HCT116 (cell line): ENCODE measurements around the gene HPS1. TPM values are rescaled to one million over a fixed set of nuclear protein-coding genes. Genes with fewer than 3 reads are reported as not detected.

ENCODE experiments used
- ATAC-seq: fragments of 200-7000 bp; cut with Tn5 transposase; 2 replicates; pipeline ENCODE4 v1.9.1; 2020; ENCODE audit warnings: mild to moderate bottlenecking, moderate library complexity
- BruUV-seq: library from RNA; stranded (reverse); fragments of 400-500 nt; replicated peaks from 2 replicates; lab custom pipeline; 2021; lab: Mats Ljungman, UMichigan
- CTCF ChIA-PET: fragments of 300-600 bp; sonication (Branson Sonifier 250); formaldehyde crosslinking; loops from one replicate; lab custom pipeline; 2021; ENCODE audit warnings: antibody characterized with exemption; lab: Charles Lee
- POLR2A ChIA-PET: fragments of 300-600, 350-600 bp; sonication (Branson Sonifier 250); formaldehyde crosslinking; loops from one replicate; lab custom pipeline; 2021; ENCODE audit warnings: antibody characterized with exemption; lab: Charles Lee
- RAD21 ChIA-PET, 2 experiments: fragments of 300-600 bp; sonication (Branson Sonifier 250); formaldehyde crosslinking; loops; one replicate each; lab custom pipeline; 2023; ENCODE audit warnings: low total read pairs in 2 of 2; ENCODE audit not compliant: uncharacterized antibody in 2 of 2, unreplicated experiment in 2 of 2, low non-redundant PET in 1 of 2; lab: Charles Lee
- DNase-seq: peaks from one replicate; pipeline ENCODE4 v3.0.0-alpha.2; 2010; ENCODE audit warnings: low read depth, low spot score
- H2AFZ ChIP-seq: fragments of 200-600 bp; shearing (Covaris generic), sonication (generic); 2 replicates; pipeline ENCODE4 v1.6.1; 2017; ENCODE audit warnings: low read depth, mixed run types, mixed read lengths, antibody characterized with exemption, low read length; ENCODE audit not compliant: poor library complexity, severe bottlenecking
- H3K27ac ChIP-seq: 2 replicates; pipeline ENCODE4 v1.5.1; 2012; ENCODE audit warnings: low read depth, low read length
- H3K27me3 ChIP-seq: fragments of 200-600 bp; sonication (generic); 2 replicates; pipeline ENCODE4 v1.6.1; 2016; ENCODE audit warnings: mixed run types, low read length, mixed read lengths; ENCODE audit not compliant: insufficient read depth
- H3K36me3 ChIP-seq, 2 experiments: fragments of 200-500 bp in 1 of 2; fragments of 200-600 bp in 1 of 2; sonication (Bioruptor generic) in 1 of 2; sonication (generic) in 1 of 2; 2 replicates each; pipeline versions ENCODE4 v1.5.1 to v1.6.1; 2014 to 2016; ENCODE audit warnings: low read length in 2 of 2, inconsistent platforms in 1 of 2, mixed read lengths in 1 of 2, mixed run types in 1 of 2; ENCODE audit not compliant: insufficient read depth in 2 of 2, control insufficient read depth in 1 of 2
- H3K4me1 ChIP-seq, 2 experiments: fragments of 200-600 bp in 1 of 2; sonication (generic) in 1 of 2; 2 replicates each; pipeline versions ENCODE4 v1.5.1 to v1.6.1; 2012 to 2017; ENCODE audit warnings: low read length in 2 of 2, inconsistent platforms in 1 of 2, mild to moderate bottlenecking in 1 of 2, mixed read lengths in 1 of 2, mixed run types in 1 of 2, moderate library complexity in 1 of 2; ENCODE audit not compliant: insufficient read depth in 2 of 2, control insufficient read depth in 1 of 2
- H3K4me2 ChIP-seq: fragments of 200-600 bp; sonication (generic); 2 replicates; pipeline ENCODE4 v1.6.1; 2017; ENCODE audit warnings: mixed run types, low read length, mixed read lengths
- H3K4me3 ChIP-seq, 2 experiments: fragments of 200-600 bp in 1 of 2; sonication (generic) in 1 of 2; replicated peaks in 1 of 2; 2 replicates each; pipeline ENCODE4 v1.5.1; 2011 to 2016; ENCODE audit warnings: low read length in 2 of 2, control low read depth in 1 of 2, low read depth in 1 of 2, mild to moderate bottlenecking in 1 of 2, mixed read lengths in 1 of 2, mixed run types in 1 of 2
- H3K79me2 ChIP-seq: fragments of 200-600 bp; sonication (generic); 2 replicates; pipeline ENCODE4 v1.6.1; 2017; ENCODE audit warnings: mild to moderate bottlenecking, mixed run types, low read length, moderate library complexity, mixed read lengths; ENCODE audit not compliant: insufficient read depth
- H3K9ac ChIP-seq: fragments of 200-600 bp; sonication (generic); 2 replicates; pipeline ENCODE4 v1.6.1; 2016; ENCODE audit warnings: low read length, mixed read lengths
- H3K9me2 ChIP-seq: fragments of 200-600 bp; sonication (generic), shearing (Covaris generic); 2 replicates; pipeline ENCODE4 v1.6.1; 2017; ENCODE audit warnings: mixed run types, mild to moderate bottlenecking, moderate library complexity; ENCODE audit not compliant: insufficient read depth
- H3K9me3 ChIP-seq, 2 experiments: fragments of 200-500 bp in 1 of 2; fragments of 200-600 bp in 1 of 2; sonication (Bioruptor generic) in 1 of 2; sonication (generic) in 1 of 2; 2 replicates each; pipeline ENCODE4 v1.6.1; 2014 to 2017; ENCODE audit warnings: low read length in 2 of 2, mixed read lengths in 2 of 2, inconsistent platforms in 1 of 2, low read depth in 1 of 2, mild to moderate bottlenecking in 1 of 2, mixed run types in 1 of 2, moderate library complexity in 1 of 2; ENCODE audit not compliant: control insufficient read depth in 1 of 2, insufficient read depth in 1 of 2
- H4K20me1 ChIP-seq: fragments of 200-600 bp; sonication (generic), shearing (Covaris generic); 2 replicates; pipeline ENCODE4 v1.6.1; 2017; ENCODE audit warnings: mixed run types, mild to moderate bottlenecking, moderate library complexity; ENCODE audit not compliant: insufficient read depth
- CBX3 ChIP-seq: IDR thresholded peaks from 2 replicates; pipeline ENCODE4 v1.6.1; 2012; ENCODE audit warnings: low read depth
- EGR1 ChIP-seq: IDR thresholded peaks from 2 replicates; pipeline ENCODE4 v1.6.1; 2012; ENCODE audit warnings: low read depth
- ELF1 ChIP-seq: IDR thresholded peaks from 2 replicates; pipeline ENCODE4 v1.6.1; 2012; ENCODE audit warnings: low read depth, borderline replicate concordance
- EZH2 ChIP-seq: fragments of 200-600 bp; sonication (generic); IDR thresholded peaks from 2 replicates; pipeline ENCODE4 v1.6.1; 2017; ENCODE audit warnings: antibody characterized with exemption, mixed run types
- FOSL1 ChIP-seq: IDR thresholded peaks from 2 replicates; pipeline ENCODE4 v1.6.1; 2012; ENCODE audit warnings: low read depth
- JUND ChIP-seq: IDR thresholded peaks from 2 replicates; pipeline ENCODE4 v1.6.1; 2012
- MAX ChIP-seq: IDR thresholded peaks from 2 replicates; pipeline ENCODE4 v1.6.1; 2012
- POLR2A ChIP-seq: IDR thresholded peaks from 2 replicates; pipeline ENCODE4 v1.7.0; 2011; ENCODE audit warnings: borderline replicate concordance; ENCODE audit not compliant: insufficient read depth, insufficient read length; ENCODE audit errors: extremely low read depth
- POLR2AphosphoS5 ChIP-seq: IDR thresholded peaks from 2 replicates; pipeline ENCODE4 v1.6.1; 2011; ENCODE audit warnings: mild to moderate bottlenecking, low read depth, low read length, moderate library complexity
- RAD21 ChIP-seq: IDR thresholded peaks from 2 replicates; pipeline ENCODE4 v1.6.1; 2012; ENCODE audit warnings: low read depth, mild to moderate bottlenecking
- SP1 ChIP-seq: IDR thresholded peaks from 2 replicates; pipeline ENCODE4 v1.6.1; 2012; ENCODE audit warnings: low read depth
- SRF ChIP-seq: IDR thresholded peaks from 2 replicates; pipeline ENCODE4 v1.6.1; 2012; ENCODE audit warnings: low read depth
- TCF7L2 ChIP-seq: IDR thresholded peaks from 2 replicates; pipeline ENCODE4 v1.7.0; 2011; ENCODE audit warnings: borderline replicate concordance, inconsistent platforms; ENCODE audit not compliant: insufficient read depth, insufficient read length; ENCODE audit errors: extremely low read depth
- YY1 ChIP-seq: IDR thresholded peaks from 2 replicates; pipeline ENCODE4 v1.6.1; 2011; ENCODE audit warnings: low read length, low read depth, moderate library complexity, mild to moderate bottlenecking; ENCODE audit not compliant: insufficient replicate concordance; ENCODE audit errors: extremely low read depth
- ZBTB33 ChIP-seq: IDR thresholded peaks from 2 replicates; pipeline ENCODE4 v1.6.1; 2011; ENCODE audit warnings: mild to moderate bottlenecking, low read length, moderate library complexity; ENCODE audit not compliant: insufficient replicate concordance; ENCODE audit errors: extremely low read depth
- ZNF274 ChIP-seq: fragments of 200-500 bp; sonication (Bioruptor generic); IDR thresholded peaks from 2 replicates; pipeline ENCODE4 v1.6.1; 2014; ENCODE audit warnings: mild to moderate bottlenecking, low read depth, low read length, inconsistent platforms
- intact Hi-C: fragments of 100-400 bp; cut with micrococcal nuclease; formaldehyde crosslinking; loops from 2 replicates; pipeline ENCODE4 v1.10.0; 2022
- total RNA-seq: library from RNA; stranded (reverse); gene quantifications from one replicate; pipeline ENCODE4 v1.2.1, GENCODE V29; 2021; ENCODE audit not compliant: unreplicated experiment
- TF ChIP-seq, protein P1 (sequence below), 3 experiments: fragments of 200-600 bp in 1 of 3; sonication (generic) in 1 of 3; IDR thresholded peaks in 2 of 3; conservative IDR thresholded peaks in 1 of 3; 2 replicates each; pipeline ENCODE4 v1.5.1; 2012 to 2017; ENCODE audit warnings: low read depth in 2 of 3, low read length in 2 of 3, antibody characterized with exemption in 1 of 3, borderline replicate concordance in 1 of 3, control low read depth in 1 of 3, mild to moderate bottlenecking in 1 of 3, mixed read lengths in 1 of 3, mixed run types in 1 of 3, moderate library complexity in 1 of 3; ENCODE audit not compliant: insufficient read depth in 1 of 3
- TF ChIP-seq, protein P2 (sequence below): IDR thresholded peaks from 2 replicates; pipeline ENCODE4 v1.6.1; 2012
- TF ChIP-seq, protein P3 (sequence below): IDR thresholded peaks from 2 replicates; pipeline ENCODE4 v1.6.1; 2012; ENCODE audit warnings: low read depth

Gene HPS1
- total RNA-seq, 1 experiment from 2014 or later = 64.3 TPM

DNA sequence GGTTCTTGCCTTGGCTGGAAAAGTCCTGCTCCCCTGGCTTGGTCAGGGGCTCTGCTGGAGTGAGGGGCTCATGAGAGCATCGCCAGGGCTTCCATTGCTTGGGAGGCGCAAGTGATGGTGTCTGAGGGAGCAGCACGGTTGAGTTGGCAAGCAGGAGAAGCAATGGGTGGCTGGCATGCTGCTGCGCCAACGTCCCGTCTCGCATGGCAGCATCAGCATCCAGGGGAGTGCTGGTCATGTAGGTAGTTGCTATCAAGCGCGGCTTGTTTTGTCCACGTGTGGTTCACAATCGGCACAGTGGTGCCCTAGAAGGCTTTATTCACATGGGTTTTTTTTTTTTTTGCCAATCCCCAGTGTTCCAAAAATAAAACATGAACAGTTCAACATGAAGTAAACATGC is 35.6 kb downstream of the HPS1 start:
- RAD21 ChIA-PET = no interaction called here
- no peak for ATAC-seq
- DNase-seq = no peak
- intact Hi-C loops = loop anchor here (10.0 kb wide), 1 partner anchor 146 kb away; the partner anchor contains the start of gene LOXL4
- Histone ChIP-seq H3K36me3 (no peaks in the 10 kb centered on the region), H3K4me2 (no peak overlapping the region), H3K9me3 (no peaks in the 10 kb centered on the region), H3K9me2 (no peaks in the 10 kb centered on the region), H3K79me2 (0 out of 2 replicates have a peak, but pooled peaks cover 7% of the 10 kb centered on the region), H3K27me3 (no peaks in the 10 kb centered on the region), H3K27ac (no peak overlapping the region), H3K4me3 (no peak overlapping the region), H3K4me1 (peaks cover 13 to 22% of the 10 kb centered on the region in 2 experiments), H2AFZ (no peak overlapping the region), H4K20me1 (no peaks in the 10 kb centered on the region), H3K9ac (no peak overlapping the region)
- POLR2A ChIA-PET = interaction anchor here (1.8 kb wide), 1 partner anchor 13 kb away, joined by 3 read pairs; no protein-coding TSS in a partner anchor
- TF ChIP-seq POLR2A = no peak
- no peak for TF ChIP-seq ZBTB33
- TF ChIP-seq, protein P1, sequence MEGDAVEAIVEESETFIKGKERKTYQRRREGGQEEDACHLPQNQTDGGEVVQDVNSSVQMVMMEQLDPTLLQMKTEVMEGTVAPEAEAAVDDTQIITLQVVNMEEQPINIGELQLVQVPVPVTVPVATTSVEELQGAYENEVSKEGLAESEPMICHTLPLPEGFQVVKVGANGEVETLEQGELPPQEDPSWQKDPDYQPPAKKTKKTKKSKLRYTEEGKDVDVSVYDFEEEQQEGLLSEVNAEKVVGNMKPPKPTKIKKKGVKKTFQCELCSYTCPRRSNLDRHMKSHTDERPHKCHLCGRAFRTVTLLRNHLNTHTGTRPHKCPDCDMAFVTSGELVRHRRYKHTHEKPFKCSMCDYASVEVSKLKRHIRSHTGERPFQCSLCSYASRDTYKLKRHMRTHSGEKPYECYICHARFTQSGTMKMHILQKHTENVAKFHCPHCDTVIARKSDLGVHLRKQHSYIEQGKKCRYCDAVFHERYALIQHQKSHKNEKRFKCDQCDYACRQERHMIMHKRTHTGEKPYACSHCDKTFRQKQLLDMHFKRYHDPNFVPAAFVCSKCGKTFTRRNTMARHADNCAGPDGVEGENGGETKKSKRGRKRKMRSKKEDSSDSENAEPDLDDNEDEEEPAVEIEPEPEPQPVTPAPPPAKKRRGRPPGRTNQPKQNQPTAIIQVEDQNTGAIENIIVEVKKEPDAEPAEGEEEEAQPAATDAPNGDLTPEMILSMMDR (IDR thresholded peaks at IDR 0.05 in 2 of 3, conservative IDR thresholded peaks at IDR 0.05 in 1 of 3; ENCODE audit: borderline replicate concordance in 1 of 3, insufficient read depth in 1 of 3, low read depth in 2 of 3, low read length in 2 of 3) = no peak
- TF ChIP-seq EZH2 = no peak
- no peak for TF ChIP-seq YY1
- TF ChIP-seq, protein P2, sequence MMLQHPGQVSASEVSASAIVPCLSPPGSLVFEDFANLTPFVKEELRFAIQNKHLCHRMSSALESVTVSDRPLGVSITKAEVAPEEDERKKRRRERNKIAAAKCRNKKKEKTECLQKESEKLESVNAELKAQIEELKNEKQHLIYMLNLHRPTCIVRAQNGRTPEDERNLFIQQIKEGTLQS = no peak
- TF ChIP-seq EGR1 = no peak
- no peak for TF ChIP-seq ELF1
- TF ChIP-seq SP1 = no peak
- TF ChIP-seq POLR2AphosphoS5 = no peak
- no peak for TF ChIP-seq RAD21
- no peak for TF ChIP-seq CBX3
- no peak for TF ChIP-seq ZNF274
- no peak for TF ChIP-seq JUND
- TF ChIP-seq MAX = no peak
- no peak for TF ChIP-seq FOSL1
- TF ChIP-seq, protein P3, sequence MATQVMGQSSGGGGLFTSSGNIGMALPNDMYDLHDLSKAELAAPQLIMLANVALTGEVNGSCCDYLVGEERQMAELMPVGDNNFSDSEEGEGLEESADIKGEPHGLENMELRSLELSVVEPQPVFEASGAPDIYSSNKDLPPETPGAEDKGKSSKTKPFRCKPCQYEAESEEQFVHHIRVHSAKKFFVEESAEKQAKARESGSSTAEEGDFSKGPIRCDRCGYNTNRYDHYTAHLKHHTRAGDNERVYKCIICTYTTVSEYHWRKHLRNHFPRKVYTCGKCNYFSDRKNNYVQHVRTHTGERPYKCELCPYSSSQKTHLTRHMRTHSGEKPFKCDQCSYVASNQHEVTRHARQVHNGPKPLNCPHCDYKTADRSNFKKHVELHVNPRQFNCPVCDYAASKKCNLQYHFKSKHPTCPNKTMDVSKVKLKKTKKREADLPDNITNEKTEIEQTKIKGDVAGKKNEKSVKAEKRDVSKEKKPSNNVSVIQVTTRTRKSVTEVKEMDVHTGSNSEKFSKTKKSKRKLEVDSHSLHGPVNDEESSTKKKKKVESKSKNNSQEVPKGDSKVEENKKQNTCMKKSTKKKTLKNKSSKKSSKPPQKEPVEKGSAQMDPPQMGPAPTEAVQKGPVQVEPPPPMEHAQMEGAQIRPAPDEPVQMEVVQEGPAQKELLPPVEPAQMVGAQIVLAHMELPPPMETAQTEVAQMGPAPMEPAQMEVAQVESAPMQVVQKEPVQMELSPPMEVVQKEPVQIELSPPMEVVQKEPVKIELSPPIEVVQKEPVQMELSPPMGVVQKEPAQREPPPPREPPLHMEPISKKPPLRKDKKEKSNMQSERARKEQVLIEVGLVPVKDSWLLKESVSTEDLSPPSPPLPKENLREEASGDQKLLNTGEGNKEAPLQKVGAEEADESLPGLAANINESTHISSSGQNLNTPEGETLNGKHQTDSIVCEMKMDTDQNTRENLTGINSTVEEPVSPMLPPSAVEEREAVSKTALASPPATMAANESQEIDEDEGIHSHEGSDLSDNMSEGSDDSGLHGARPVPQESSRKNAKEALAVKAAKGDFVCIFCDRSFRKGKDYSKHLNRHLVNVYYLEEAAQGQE = no peak
- TF ChIP-seq SRF = no peak
- no peak for TF ChIP-seq TCF7L2
- CTCF ChIA-PET = no interaction called here
- no TSS peak for BruUV-seq
